Left renal pelvis (tissue), 4 donors: ENCODE data around the gene TEX48. TPM values are rescaled to one million over a fixed set of nuclear protein-coding genes. Genes with fewer than 3 reads are reported as not detected.

Experiments used
- DNase-seq, 4 donors: peaks; one replicate each; pipeline ENCODE4 v3.0.0-alpha.2; 2013; ENCODE audit warnings: low read depth in 4 of 4, low spot score in 3 of 4
- polyA plus RNA-seq, 4 donors: library from polyadenylated mRNA; unstranded; fragments of 120-200 nt; gene quantifications; one replicate each; pipeline ENCODE4 v1.2.1, GENCODE V29; 2013; ENCODE audit not compliant: insufficient read length in 4 of 4

TEX48 gene
- polyA plus RNA-seq, 4 donors, result not detected

- DNase-seq, result no peak
Measured at GRCh38 chr9:114669961-114670360, 12.0 kb downstream of the TEX48 start.

- no peak for DNase-seq
Measured at GRCh38 chr9:114668146-114668545, 13.8 kb downstream of the TEX48 start.

- no peak for DNase-seq
Measured at GRCh38 chr9:114666851-114667250, 15.1 kb downstream of the TEX48 start.

GRCh38 chr9:114666401-114666800 is 15.6 kb downstream of the TEX48 start:
- DNase-seq, result no peak

- no peak for DNase-seq
Measured at GRCh38 chr9:114664181-114664580, 17.8 kb downstream of the TEX48 start.

GRCh38 chr9:114662081-114662989 is 19.7 kb downstream of the TEX48 start:
- DNase-seq, result peak in 1 of 4 donors; percentile 22

GRCh38 chr9:114657705-114658104 is 24.3 kb downstream of the TEX48 start, which contains the start of gene TEX53:
TEX53 (minus strand) TSS chr9:114657805; CDS start chr9:114657774, 31 bp downstream.
- DNase-seq, result no peak

GRCh38 chr9:114656301-114656700 is 25.7 kb downstream of the TEX48 start:
- DNase-seq, result no peak

GRCh38 chr9:114655689-114656088 is 26.3 kb downstream of the TEX48 start:
- no peak for DNase-seq

GRCh38 chr9:114653556-114654159 is 28.3 kb downstream of the TEX48 start:
- peak in 3 of 4 donors; percentile 40 to 61 (median 51) for DNase-seq

- no peak for DNase-seq
Measured at GRCh38 chr9:114652776-114653555, 29.0 kb downstream of the TEX48 start.

- no peak for DNase-seq
Measured at GRCh38 chr9:114643896-114644295, 38.1 kb downstream of the TEX48 start.

GRCh38 chr9:114643001-114643400 is 39.0 kb downstream of the TEX48 start:
- DNase-seq, result no peak

- DNase-seq, result no peak
Measured at GRCh38 chr9:114641967-114642366, 40.0 kb downstream of the TEX48 start.

GRCh38 chr9:114638404-114638803 is 43.6 kb downstream of the TEX48 start:
- no peak for DNase-seq

GRCh38 chr9:114634387-114634786 is 47.6 kb downstream of the TEX48 start:
- no peak for DNase-seq

- no peak for DNase-seq
Measured at GRCh38 chr9:114633438-114634089, 48.4 kb downstream of the TEX48 start.

GRCh38 chr9:114631166-114631565 is 50.8 kb downstream of the TEX48 start:
- DNase-seq, result no peak

- no peak for DNase-seq
Measured at GRCh38 chr9:114629563-114630090, 52.4 kb downstream of the TEX48 start.

- no peak for DNase-seq
Measured at GRCh38 chr9:114627553-114627952, 54.4 kb downstream of the TEX48 start.
